H9 (cell line): Measurements from ENCODE around the gene HLA-C. TPM values are rescaled to one million over a fixed set of nuclear protein-coding genes. Genes with fewer than 3 reads are reported as not detected.

Source experiments
- DNase-seq: peaks from one replicate; pipeline ENCODE4 v3.0.0-alpha.2; 2017
- H2AFZ ChIP-seq: one replicate; pipeline ENCODE4 v1.6.1; 2013; ENCODE audit warnings: mild to moderate bottlenecking, low read length, control low read depth, moderate library complexity
- H2AK5ac ChIP-seq: 2 replicates; pipeline ENCODE4 v1.6.1; 2013; ENCODE audit warnings: low read length, control low read depth, mixed read lengths; ENCODE audit not compliant: insufficient read length
- H2BK120ac ChIP-seq: one replicate; pipeline ENCODE4 v1.6.1; 2013; ENCODE audit warnings: low read depth, mild to moderate bottlenecking, low read length, control low read depth, inconsistent platforms; ENCODE audit not compliant: poor library complexity, severe bottlenecking
- H2BK12ac ChIP-seq: 2 replicates; pipeline ENCODE4 v1.6.1; 2013; ENCODE audit warnings: low read length, control low read depth, mixed read lengths, low read depth; ENCODE audit not compliant: insufficient read length
- H2BK15ac ChIP-seq: 2 replicates; pipeline ENCODE4 v1.6.1; 2013; ENCODE audit warnings: low read depth, low read length, control low read depth
- H2BK20ac ChIP-seq: one replicate; pipeline ENCODE4 v1.6.1; 2013; ENCODE audit warnings: low read depth, mild to moderate bottlenecking, low read length, control low read depth, inconsistent platforms; ENCODE audit not compliant: poor library complexity, severe bottlenecking
- H2BK5ac ChIP-seq: 2 replicates; pipeline ENCODE4 v1.6.1; 2013; ENCODE audit warnings: low read length, control low read depth, mixed read lengths; ENCODE audit not compliant: insufficient read length
- H3K14ac ChIP-seq: 2 replicates; pipeline ENCODE4 v1.6.1; 2013; ENCODE audit warnings: low read length, control low read depth; ENCODE audit not compliant: insufficient read depth
- H3K18ac ChIP-seq: 2 replicates; pipeline ENCODE4 v1.6.1; 2013; ENCODE audit warnings: low read depth, mild to moderate bottlenecking, mixed read lengths, low read length, control low read depth; ENCODE audit not compliant: insufficient read length
- H3K23ac ChIP-seq: 2 replicates; pipeline ENCODE4 v1.6.1; 2013; ENCODE audit warnings: low read length, control low read depth, mixed read lengths, low read depth; ENCODE audit not compliant: insufficient read length
- H3K23me2 ChIP-seq: 2 replicates; pipeline ENCODE4 v1.6.1; 2013; ENCODE audit warnings: low read depth, mild to moderate bottlenecking, mixed read lengths, low read length, control low read depth; ENCODE audit not compliant: insufficient read length, poor library complexity, severe bottlenecking
- H3K27ac ChIP-seq: 2 replicates; pipeline ENCODE4 v1.5.1; 2013; ENCODE audit warnings: low read length, control low read depth, mixed read lengths, low read depth; ENCODE audit not compliant: insufficient read length
- H3K27me3 ChIP-seq: 2 replicates; pipeline ENCODE4 v1.6.1; 2013; ENCODE audit warnings: low read length, control low read depth, inconsistent platforms; ENCODE audit not compliant: insufficient read depth
- H3K4ac ChIP-seq: 2 replicates; pipeline ENCODE4 v1.6.1; 2013; ENCODE audit warnings: low read depth, mild to moderate bottlenecking, control low read depth, inconsistent platforms, low read length, moderate library complexity
- H3K4me1 ChIP-seq: 2 replicates; pipeline ENCODE4 v1.6.1; 2013; ENCODE audit warnings: low read length, control low read depth, inconsistent platforms; ENCODE audit not compliant: insufficient read depth
- H3K4me2 ChIP-seq: 2 replicates; pipeline ENCODE4 v1.6.1; 2013; ENCODE audit warnings: low read length, control low read depth, mixed read lengths; ENCODE audit not compliant: insufficient read length, insufficient read depth
- H3K56ac ChIP-seq: 2 replicates; pipeline ENCODE4 v1.6.1; 2013; ENCODE audit warnings: low read depth, mild to moderate bottlenecking, mixed read lengths, low read length, control low read depth; ENCODE audit not compliant: insufficient read length
- H3K79me1 ChIP-seq: 2 replicates; pipeline ENCODE4 v1.6.1; 2013; ENCODE audit warnings: low read depth, mild to moderate bottlenecking, moderate library complexity, low read length, control low read depth, inconsistent platforms; ENCODE audit not compliant: insufficient read depth, poor library complexity, severe bottlenecking
- H3K79me2 ChIP-seq: 2 replicates; pipeline ENCODE4 v1.6.1; 2013; ENCODE audit warnings: low read length, control low read depth, inconsistent platforms; ENCODE audit not compliant: insufficient read depth
- H3K9ac ChIP-seq: 2 replicates; pipeline ENCODE4 v1.6.1; 2013; ENCODE audit warnings: low read length, control low read depth, mixed read lengths; ENCODE audit not compliant: insufficient read length; ENCODE audit errors: extremely low read depth
- H3K9me3 ChIP-seq: one replicate; pipeline ENCODE4 v1.6.1; 2013; ENCODE audit warnings: low read depth, low read length, inconsistent platforms; ENCODE audit not compliant: control insufficient read depth
- H3T11ph ChIP-seq: one replicate; pipeline ENCODE4 v1.6.1; 2013; ENCODE audit warnings: mild to moderate bottlenecking, low read length, control low read depth, inconsistent platforms
- H4K20me1 ChIP-seq: one replicate; pipeline ENCODE4 v1.6.1; 2013; ENCODE audit not compliant: control insufficient read depth, insufficient read length, insufficient read depth
- H4K5ac ChIP-seq: 2 replicates; pipeline ENCODE4 v1.6.1; 2013; ENCODE audit warnings: low read depth, mild to moderate bottlenecking, mixed read lengths, low read length, control low read depth; ENCODE audit not compliant: insufficient read length
- H4K8ac ChIP-seq: replicated peaks from 2 replicates; pipeline ENCODE4 v1.6.1; 2013; ENCODE audit warnings: low read length, control low read depth, mixed read lengths, low read depth; ENCODE audit not compliant: insufficient read length
- H4K91ac ChIP-seq: 2 replicates; pipeline ENCODE4 v1.6.1; 2013; ENCODE audit warnings: low read depth, mild to moderate bottlenecking, moderate library complexity, mixed read lengths, low read length, control low read depth; ENCODE audit not compliant: insufficient read length
- H3K27ac Mint-ChIP-seq, 3 experiments: 2 replicates in 2 of 3; 3 replicates in 1 of 3; pipeline ENCODE4 v1.8.0; 2020 to 2021; ENCODE audit warnings: mixed read lengths in 3 of 3, mild to moderate bottlenecking in 1 of 3, moderate library complexity in 1 of 3
- H3K27me3 Mint-ChIP-seq: 2 replicates; pipeline ENCODE4 v1.8.0; 2021; ENCODE audit warnings: low read depth, mild to moderate bottlenecking, moderate library complexity, mixed read lengths
- H3K36me3 Mint-ChIP-seq, 3 experiments: 2 replicates in 2 of 3; 3 replicates in 1 of 3; pipeline ENCODE4 v1.8.0; 2020 to 2021; ENCODE audit warnings: low read depth in 3 of 3, mixed read lengths in 3 of 3; ENCODE audit not compliant: insufficient read depth in 1 of 3
- H3K4me1 Mint-ChIP-seq, 2 experiments: 2 replicates each; pipeline ENCODE4 v1.8.0; 2020; ENCODE audit warnings: mixed read lengths in 2 of 2
- H3K4me3 Mint-ChIP-seq, 2 experiments: 2 replicates in 1 of 2; 3 replicates in 1 of 2; pipeline ENCODE4 v1.8.0; 2020 to 2021; ENCODE audit warnings: mild to moderate bottlenecking in 2 of 2, mixed read lengths in 2 of 2, moderate library complexity in 1 of 2
- H3K9me3 Mint-ChIP-seq, 2 experiments: 2 replicates in 1 of 2; 3 replicates in 1 of 2; pipeline ENCODE4 v1.8.0; 2020; ENCODE audit warnings: mild to moderate bottlenecking in 2 of 2, mixed read lengths in 2 of 2, moderate library complexity in 1 of 2
- WGBS: extraction: QIAGEN DNeasy Blood & Tissue Kit; methylation state at CpG from one replicate; pipeline ENCODE4 v1.1.7; 2013; ENCODE audit warnings: missing lambda C conversion rate, low lambda C conversion rate, mixed read lengths; ENCODE audit not compliant: insufficient read length; ENCODE audit errors: extremely low coverage; 5-methylcytosine and 5-hydroxymethylcytosine counted together
- total RNA-seq: library from RNA; stranded (reverse); gene quantifications from 2 replicates; pipeline ENCODE4 v1.2.1, GENCODE V29; 2021
- TF ChIP-seq, protein P1 (sequence below): fragments of 200-600 bp; sonication (generic); conservative IDR thresholded peaks from 3 replicates; pipeline ENCODE4 v1.8.0; 2021; ENCODE audit warnings: antibody characterized with exemption, mild to moderate bottlenecking

Gene HLA-C
- total RNA-seq, 1 experiment from 2014 or later, result 239 TPM

- H2BK15ac ChIP-seq, result no peak overlapping the region
- H3K36me3 Mint-ChIP-seq, result no peaks in the 10 kb centered on the region
- H3K79me2 ChIP-seq, result no peaks in the 10 kb centered on the region
- no peak overlapping the region for H2BK12ac ChIP-seq
- H2AK5ac ChIP-seq, result no peak overlapping the region
- H2BK20ac ChIP-seq, result no peak overlapping the region
- H3K4me2 ChIP-seq, result no peak overlapping the region
- no CpG with 5 or more reads among the region's 11 CpGs for WGBS
- no peak overlapping the region for H3K27ac ChIP-seq
- H3K23me2 ChIP-seq, result no peaks in the 10 kb centered on the region
- H3K4me3 Mint-ChIP-seq, result no peak overlapping the region
- no peaks in the 10 kb centered on the region for H3K4me1 ChIP-seq
- H3K23ac ChIP-seq, result no peak overlapping the region
- H3K4me1 Mint-ChIP-seq, result no peaks in the 10 kb centered on the region
- no peaks in the 10 kb centered on the region for H3K27me3 ChIP-seq
- no peaks in the 10 kb centered on the region for H3K79me1 ChIP-seq
- H3K9me3 Mint-ChIP-seq, result no peaks in the 10 kb centered on the region
- H3T11ph ChIP-seq, result no peak overlapping the region
- H3K27ac Mint-ChIP-seq, result no peak overlapping the region
- H4K20me1 ChIP-seq, result no peaks in the 10 kb centered on the region
- H3K9me3 ChIP-seq, result no peaks in the 10 kb centered on the region
- H3K56ac ChIP-seq, result no peak overlapping the region
- H3K18ac ChIP-seq, result no peak overlapping the region
- DNase-seq, result no peak
- H3K14ac ChIP-seq, result no peak overlapping the region
- H4K5ac ChIP-seq, result no peak overlapping the region
- no peak overlapping the region for H4K8ac ChIP-seq
- H3K9ac ChIP-seq, result no peak overlapping the region
- no peak overlapping the region for H2BK5ac ChIP-seq
- no peak overlapping the region for H2AFZ ChIP-seq
- H3K27me3 Mint-ChIP-seq, result peaks cover 4% of the 10 kb centered on the region
- no peak overlapping the region for H2BK120ac ChIP-seq
- no peak overlapping the region for H4K91ac ChIP-seq
- no peak overlapping the region for H3K4ac ChIP-seq
- TF ChIP-seq, protein P1, sequence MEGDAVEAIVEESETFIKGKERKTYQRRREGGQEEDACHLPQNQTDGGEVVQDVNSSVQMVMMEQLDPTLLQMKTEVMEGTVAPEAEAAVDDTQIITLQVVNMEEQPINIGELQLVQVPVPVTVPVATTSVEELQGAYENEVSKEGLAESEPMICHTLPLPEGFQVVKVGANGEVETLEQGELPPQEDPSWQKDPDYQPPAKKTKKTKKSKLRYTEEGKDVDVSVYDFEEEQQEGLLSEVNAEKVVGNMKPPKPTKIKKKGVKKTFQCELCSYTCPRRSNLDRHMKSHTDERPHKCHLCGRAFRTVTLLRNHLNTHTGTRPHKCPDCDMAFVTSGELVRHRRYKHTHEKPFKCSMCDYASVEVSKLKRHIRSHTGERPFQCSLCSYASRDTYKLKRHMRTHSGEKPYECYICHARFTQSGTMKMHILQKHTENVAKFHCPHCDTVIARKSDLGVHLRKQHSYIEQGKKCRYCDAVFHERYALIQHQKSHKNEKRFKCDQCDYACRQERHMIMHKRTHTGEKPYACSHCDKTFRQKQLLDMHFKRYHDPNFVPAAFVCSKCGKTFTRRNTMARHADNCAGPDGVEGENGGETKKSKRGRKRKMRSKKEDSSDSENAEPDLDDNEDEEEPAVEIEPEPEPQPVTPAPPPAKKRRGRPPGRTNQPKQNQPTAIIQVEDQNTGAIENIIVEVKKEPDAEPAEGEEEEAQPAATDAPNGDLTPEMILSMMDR, result no peak
Observed at GRCh38 chr6:31308845-31309175, 36.9 kb upstream of the HLA-C start.
